Lower leg skin (tissue), 4 donors: ENCODE measurements around the gene ADGRL3. TPM values are rescaled to one million over a fixed set of nuclear protein-coding genes. Genes with fewer than 3 reads are reported as not detected.

Experiments used
- DNase-seq, 2 donors: peaks; one replicate each; pipeline ENCODE4 v3.0.0-alpha.2; 2019; ENCODE audit warnings: low spot score in 2 of 2
- H3K4me3 ChIP-seq: fragments of 200-600 bp; sonication (generic); 2 replicates; pipeline ENCODE4 v1.5.1; 2017; ENCODE audit warnings: mild to moderate bottlenecking, low read depth; ENCODE audit not compliant: poor library complexity, severe bottlenecking
- POLR2A ChIP-seq, 2 donors: fragments of 450-650 bp; IDR thresholded peaks; one replicate each; pipeline ENCODE4 v1.6.1; 2016 to 2017; ENCODE audit warnings: antibody characterized with exemption in 2 of 2, mild to moderate bottlenecking in 1 of 2, moderate library complexity in 1 of 2
- WGBS, 2 donors: methylation state at CpG; one replicate each; pipeline ENCODE4 v1.1.5; 2018; 5-methylcytosine and 5-hydroxymethylcytosine counted together
- intact Hi-C: fragments of 100-400 bp; cut with DNase I; formaldehyde crosslinking; loops from one replicate; pipeline ENCODE4 v1.15.0; 2023; ENCODE audit warnings: low total_unique reads
- total RNA-seq, 4 donors: library from RNA; depleted of rRNA; stranded (reverse); fragments of >200 nt; gene quantifications; one replicate each; pipeline ENCODE4 v1.1.0, GENCODE V29; 2016
- TF ChIP-seq, protein P1 (sequence below), 3 donors: fragments of 450-650 bp; IDR thresholded peaks; one replicate each; pipeline ENCODE4 v1.5.1; 2016; ENCODE audit warnings: antibody characterized with exemption in 3 of 3, mild to moderate bottlenecking in 3 of 3, moderate library complexity in 2 of 3

Gene ADGRL3
- total RNA-seq, 4 donors from 2014 or later = 1.8 to 21.2 (median 8.2) TPM

DNA sequence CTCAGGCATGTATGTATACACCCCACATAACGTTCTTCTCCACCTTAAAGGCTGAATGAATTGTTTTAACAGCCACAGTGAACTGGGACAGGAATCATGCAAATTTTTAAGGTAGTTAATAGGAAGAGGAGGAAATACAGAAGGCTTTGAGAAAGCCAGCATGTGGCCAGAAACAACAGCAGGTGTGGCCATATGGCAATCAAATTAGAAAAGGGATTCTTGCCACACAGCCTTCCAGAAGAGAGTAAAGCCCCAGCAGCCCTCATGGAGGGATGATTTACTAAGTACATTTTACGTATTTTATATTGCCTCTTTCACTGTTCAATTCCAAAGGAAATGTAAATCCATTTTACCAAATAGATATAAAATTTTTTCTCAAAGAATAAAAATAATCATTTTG, 792.2 kb downstream of the ADGRL3 start:
- 49 to 55% methylated on average over 2 of the region's 2 CpGs for WGBS, 2 donors
- DNase-seq = no peak
- TF ChIP-seq, protein P1, sequence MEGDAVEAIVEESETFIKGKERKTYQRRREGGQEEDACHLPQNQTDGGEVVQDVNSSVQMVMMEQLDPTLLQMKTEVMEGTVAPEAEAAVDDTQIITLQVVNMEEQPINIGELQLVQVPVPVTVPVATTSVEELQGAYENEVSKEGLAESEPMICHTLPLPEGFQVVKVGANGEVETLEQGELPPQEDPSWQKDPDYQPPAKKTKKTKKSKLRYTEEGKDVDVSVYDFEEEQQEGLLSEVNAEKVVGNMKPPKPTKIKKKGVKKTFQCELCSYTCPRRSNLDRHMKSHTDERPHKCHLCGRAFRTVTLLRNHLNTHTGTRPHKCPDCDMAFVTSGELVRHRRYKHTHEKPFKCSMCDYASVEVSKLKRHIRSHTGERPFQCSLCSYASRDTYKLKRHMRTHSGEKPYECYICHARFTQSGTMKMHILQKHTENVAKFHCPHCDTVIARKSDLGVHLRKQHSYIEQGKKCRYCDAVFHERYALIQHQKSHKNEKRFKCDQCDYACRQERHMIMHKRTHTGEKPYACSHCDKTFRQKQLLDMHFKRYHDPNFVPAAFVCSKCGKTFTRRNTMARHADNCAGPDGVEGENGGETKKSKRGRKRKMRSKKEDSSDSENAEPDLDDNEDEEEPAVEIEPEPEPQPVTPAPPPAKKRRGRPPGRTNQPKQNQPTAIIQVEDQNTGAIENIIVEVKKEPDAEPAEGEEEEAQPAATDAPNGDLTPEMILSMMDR (IDR thresholded peaks at IDR 0.05) = no peak
- TF ChIP-seq POLR2A (IDR thresholded peaks at IDR 0.05) = no peak
- intact Hi-C loops = no loop called here
- H3K4me3 ChIP-seq = no peak overlapping the region

DNA sequence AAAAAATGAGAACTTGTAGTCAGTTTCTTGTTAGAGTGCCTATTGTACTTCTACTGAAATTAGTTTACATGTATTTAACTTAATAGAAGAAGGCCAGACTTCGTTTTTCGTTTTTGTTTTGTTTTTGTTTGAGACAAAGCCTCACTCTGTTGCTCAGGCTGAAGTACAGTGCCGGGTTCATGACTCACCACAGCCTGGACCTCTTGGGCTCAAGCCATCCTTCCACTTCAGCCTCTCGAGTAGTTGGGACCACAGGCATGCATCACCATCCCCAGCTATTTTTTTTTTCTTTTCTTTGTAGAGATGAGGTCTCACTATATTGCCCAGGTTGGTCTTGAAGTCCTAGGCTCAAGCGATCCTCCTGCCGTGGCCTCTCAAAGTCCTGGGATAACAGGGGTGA, 793.9 kb downstream of the ADGRL3 start:
- TF ChIP-seq POLR2A (IDR thresholded peaks at IDR 0.05) = no peak
- TF ChIP-seq, protein P1 (IDR thresholded peaks at IDR 0.05) = no peak
- no peak overlapping the region for H3K4me3 ChIP-seq
- no peak for DNase-seq
- intact Hi-C loops = no loop called here
- 84 to 86% methylated on average over 6 of the region's 6 CpGs for WGBS, 2 donors

DNA sequence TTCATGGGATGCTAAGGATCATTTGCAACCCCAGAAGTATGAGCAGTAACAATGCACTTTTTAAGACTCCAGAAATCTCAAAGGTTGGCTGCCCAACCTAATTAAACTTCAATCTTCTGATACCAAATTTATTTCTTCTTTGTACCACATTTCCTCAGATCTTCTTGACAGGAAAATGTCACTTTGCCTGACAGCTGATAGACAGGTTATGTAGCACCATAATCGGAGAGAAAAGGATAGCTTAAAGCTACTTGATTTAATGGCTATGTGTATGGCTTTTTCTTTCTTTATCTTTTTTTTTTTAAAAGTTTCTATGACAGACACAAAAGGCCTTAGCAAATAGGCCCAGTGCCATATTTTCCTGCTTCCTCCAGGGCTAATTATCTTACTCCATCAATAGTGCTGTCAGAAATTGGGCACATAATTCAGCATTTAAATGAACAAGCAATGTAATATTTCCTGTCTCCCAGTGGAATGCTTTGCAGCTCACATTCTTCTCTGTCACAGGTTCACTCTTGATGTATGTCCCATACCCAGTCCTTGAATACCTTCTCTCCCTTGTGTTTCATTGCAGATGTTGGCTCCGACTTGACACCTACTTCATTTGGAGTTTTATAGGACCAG, 795.7 kb downstream of the ADGRL3 start:
- no peak for DNase-seq
- no peak overlapping the region for H3K4me3 ChIP-seq
- WGBS, 2 donors = 46 to 49% methylated on average over 2 of the region's 2 CpGs
- intact Hi-C loops = no loop called here
- TF ChIP-seq, protein P1 (IDR thresholded peaks at IDR 0.05) = no peak
- no peak for TF ChIP-seq POLR2A (IDR thresholded peaks at IDR 0.05)

DNA sequence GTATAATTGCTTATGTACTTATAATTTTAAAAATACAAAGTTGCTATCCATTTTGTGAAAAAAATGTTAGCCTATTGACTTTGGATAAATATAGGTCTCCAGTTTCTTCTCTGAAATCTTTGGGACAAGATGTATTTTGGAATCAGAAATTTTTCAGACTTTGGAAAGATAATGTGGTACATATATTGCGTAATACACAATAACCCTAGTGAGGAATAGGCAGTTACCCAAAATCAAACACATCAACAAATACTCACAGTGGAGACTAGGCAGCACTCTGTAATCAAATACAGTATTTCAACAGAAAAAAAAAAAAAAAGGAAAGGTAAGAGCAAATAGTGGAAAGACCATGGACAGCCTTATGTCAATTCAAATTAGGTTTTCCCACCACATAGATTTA, 796.8 kb downstream of the ADGRL3 start:
- 90 to 93% methylated on average over 1 of the region's 1 CpG for WGBS, 2 donors
- TF ChIP-seq, protein P1 (IDR thresholded peaks at IDR 0.05) = no peak
- TF ChIP-seq POLR2A (IDR thresholded peaks at IDR 0.05) = no peak
- intact Hi-C loops = no loop called here
- no peak for DNase-seq
- H3K4me3 ChIP-seq = no peak overlapping the region

DNA sequence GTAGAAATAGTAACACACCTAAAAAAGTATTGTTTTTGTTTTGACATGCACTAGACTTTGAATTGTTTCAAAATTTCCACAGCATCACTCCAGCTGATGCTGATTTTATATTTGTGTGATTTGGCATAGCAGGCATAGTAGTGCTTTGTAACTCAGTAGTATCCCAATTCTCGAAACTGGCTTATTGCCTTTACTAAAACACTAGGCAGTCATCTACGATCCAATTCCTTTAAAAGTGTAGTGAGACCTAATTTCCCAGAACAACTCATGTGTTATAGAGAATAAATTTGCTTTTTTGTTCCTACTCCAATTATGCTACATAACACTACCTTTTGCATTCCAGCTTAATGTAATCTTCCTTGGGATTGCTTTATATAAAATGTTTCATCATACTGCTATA, 797.7 kb downstream of the ADGRL3 start:
- TF ChIP-seq POLR2A (IDR thresholded peaks at IDR 0.05) = no peak
- TF ChIP-seq, protein P1 (IDR thresholded peaks at IDR 0.05) = no peak
- intact Hi-C loops = no loop called here
- 81 to 88% methylated on average over 2 of the region's 2 CpGs for WGBS, 2 donors
- no peak overlapping the region for H3K4me3 ChIP-seq
- no peak for DNase-seq

DNA sequence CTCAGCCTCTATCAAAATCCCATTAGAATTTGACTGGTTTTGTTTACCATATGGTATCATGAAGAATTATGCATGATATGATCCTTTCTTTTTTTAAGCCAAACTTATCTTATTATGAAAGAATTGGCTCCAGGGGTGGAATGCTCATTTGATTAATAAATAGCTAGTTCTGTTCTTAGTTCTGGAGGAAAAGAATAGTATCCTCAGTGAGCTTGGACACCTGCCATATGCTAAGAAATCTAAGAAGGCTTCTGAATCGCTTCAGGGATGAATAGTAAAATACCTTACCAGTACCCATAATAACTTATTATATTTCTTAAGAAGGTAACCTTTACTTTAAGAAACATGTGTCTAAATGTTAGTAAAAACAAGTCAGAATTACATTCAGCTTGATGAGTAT, 803.6 kb downstream of the ADGRL3 start:
- TF ChIP-seq POLR2A (IDR thresholded peaks at IDR 0.05) = no peak
- TF ChIP-seq, protein P1 (IDR thresholded peaks at IDR 0.05) = no peak
- WGBS, 2 donors = 50 to 52% methylated on average over 1 of the region's 1 CpG
- intact Hi-C loops = no loop called here
- no peak overlapping the region for H3K4me3 ChIP-seq
- no peak for DNase-seq
